NCI-H524 (cell line): ENCODE data around the gene TRAPPC12.
"Not testable (repeated sequence)": the region's sequence is repeated elsewhere in the genome, so short reads cannot be mapped to it uniquely, and the experiment has no call there.

ENCODE experiments used
- DNase-seq, 2 experiments: peaks; one replicate each; lab custom pipeline; 2025; lab: John Stamatoyannopoulos, UW

Gene TRAPPC12

DNA sequence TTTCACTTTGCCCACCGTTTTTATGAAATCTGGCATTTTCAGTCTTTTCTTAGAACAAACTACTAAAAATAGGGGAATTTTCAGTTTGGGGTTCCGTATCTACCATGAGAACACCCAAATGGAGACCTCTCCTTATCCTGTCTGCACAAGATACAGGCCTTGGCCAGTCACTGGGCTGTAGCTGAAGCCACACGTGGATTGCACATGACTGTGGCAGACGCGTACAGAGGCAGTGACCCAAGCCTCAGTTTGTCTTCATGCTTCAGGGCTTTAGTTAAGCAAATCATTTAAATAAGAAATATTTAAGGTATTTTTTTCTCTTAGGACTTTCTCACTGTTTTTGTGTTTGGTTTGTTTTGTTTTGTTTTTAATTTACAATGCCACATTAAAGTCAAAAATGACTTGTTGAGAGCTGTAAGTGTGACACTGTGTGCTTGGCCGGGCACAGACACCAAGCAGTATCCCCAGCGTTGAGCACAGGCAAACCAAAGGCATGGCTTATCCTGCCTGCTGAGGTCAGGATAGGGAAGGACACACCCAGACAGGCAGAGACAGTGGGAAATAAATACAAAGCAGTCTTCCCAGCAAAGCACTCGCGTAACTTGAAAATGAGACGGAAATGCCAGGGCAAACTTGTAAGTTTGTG, 53.3 kb downstream of the TRAPPC12 start:
- no peak for DNase-seq

DNA sequence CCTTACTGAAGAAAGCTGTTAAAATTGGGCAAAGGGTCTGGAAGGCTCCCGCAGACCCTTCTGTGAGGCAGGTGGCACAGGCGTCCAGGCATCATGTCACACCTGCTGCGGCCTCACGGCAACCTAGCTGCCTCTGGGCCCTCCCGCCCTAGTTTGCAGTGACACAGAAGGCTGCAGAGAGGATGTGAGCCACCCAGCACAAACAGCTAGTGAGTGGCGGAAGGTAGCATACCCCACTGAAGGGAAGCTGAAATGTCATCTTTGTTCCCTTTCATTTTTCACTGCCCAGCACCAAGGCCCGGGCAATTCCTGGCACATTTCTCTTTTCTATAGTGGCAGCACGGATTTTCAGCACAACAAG, 53.8 kb downstream of the TRAPPC12 start:
- DNase-seq, result no peak

DNA sequence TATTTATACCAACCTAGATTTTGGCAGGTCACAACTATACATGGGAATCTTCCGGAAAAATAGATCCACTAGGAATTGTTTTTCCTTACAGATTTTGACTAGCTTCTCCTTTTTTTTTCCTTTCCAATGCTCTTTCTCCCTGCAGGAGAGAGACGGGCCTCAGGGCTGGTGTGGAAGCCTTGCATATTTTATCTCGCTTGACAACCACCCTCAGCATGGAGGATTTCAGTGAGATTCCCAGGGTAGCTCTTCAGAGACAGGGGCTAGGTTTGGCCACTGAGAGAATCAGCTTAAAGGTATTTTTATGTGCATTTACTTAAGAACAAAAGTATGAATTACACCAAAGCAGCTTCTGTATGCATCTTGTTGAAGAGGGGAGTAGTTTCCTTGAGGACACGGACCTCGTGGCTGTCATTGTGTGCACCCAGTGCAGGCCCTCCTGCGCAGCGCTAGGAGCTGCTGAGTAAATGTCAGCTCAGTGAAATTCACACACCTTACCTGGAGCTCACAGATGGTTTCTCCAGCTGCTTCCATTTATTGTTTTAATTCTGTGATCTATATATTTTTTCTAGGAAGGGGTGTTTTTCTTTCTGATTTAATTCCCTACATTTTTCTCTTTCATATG, 54.4 kb downstream of the TRAPPC12 start:
- no peak for DNase-seq

DNA sequence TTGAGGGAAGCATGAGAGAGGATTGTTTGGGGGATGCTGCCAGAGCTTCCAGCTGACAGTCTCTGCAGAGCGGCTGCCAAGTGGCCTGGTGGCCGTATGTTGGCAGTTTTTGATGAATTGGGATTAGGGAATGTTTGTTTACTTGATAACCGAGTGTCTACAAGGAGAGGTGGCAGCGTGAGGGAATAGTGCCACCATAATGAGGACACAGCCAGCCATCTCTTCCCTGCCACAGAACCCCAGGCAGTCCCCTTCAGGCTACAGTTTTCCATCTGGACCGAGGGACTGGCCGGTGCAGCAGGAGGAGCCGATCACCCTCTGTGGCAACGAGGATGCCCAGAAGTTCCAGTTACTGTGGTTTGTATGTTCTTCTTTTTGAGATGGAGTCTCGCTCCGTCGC, 55.2 kb downstream of the TRAPPC12 start:
- no peak for DNase-seq

- DNase-seq, result no peak
These were observed 56.0 kb downstream of the TRAPPC12 start for GRCh38 chr2:3435445-3435844.

GRCh38 chr2:3440477-3440876, 61.0 kb downstream of the TRAPPC12 start:
- DNase-seq, result no peak

GRCh38 chr2:3441465-3441864, 62.0 kb downstream of the TRAPPC12 start:
- DNase-seq, result no peak

DNA sequence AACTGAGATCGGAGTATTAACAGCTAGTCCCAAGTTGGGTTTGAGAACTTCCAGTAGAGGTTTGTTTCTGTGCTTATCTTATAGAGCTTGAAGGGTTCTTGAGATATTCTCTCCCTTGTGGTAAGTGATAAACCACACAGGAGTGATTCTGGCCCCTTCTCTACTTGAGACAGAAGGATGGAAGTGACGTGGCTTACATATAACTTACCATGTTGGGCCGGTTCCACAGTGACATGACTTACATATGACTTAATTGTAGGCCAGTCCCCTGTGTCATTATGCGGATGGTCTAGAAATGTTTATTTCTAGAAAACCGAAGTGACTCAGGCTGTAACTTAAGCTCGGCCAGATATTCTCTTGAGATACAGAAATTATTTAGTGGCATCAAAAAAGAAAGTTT, 62.7 kb downstream of the TRAPPC12 start:
- DNase-seq, result no peak

GRCh38 chr2:3443083-3443482, 63.6 kb downstream of the TRAPPC12 start:
- DNase-seq, result no peak

GRCh38 chr2:3443506-3444084, 64.1 kb downstream of the TRAPPC12 start:
- DNase-seq, result no peak

DNA sequence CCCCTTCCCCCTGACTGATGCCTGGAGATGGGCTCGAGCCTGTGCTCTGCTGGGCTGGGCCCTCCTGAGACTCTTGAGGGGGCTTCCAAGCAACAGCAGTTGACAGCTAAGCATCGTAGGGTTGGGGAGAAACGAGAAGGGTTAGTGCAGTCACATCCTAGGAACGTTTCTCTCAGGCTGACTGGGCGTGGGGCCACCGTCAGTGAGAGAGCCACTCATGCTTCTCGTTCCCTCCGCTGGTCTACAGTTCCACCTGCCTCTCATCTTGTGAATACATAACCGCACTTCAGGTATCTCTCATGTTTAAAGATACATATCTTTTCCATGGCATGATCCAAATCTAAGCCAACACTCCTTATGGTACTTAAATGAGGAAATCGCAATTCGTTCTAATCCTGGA, 66.4 kb downstream of the TRAPPC12 start:
- DNase-seq, result no peak

- DNase-seq, result no peak
These were observed 66.9 kb downstream of the TRAPPC12 start for GRCh38 chr2:3446381-3446780.

DNA sequence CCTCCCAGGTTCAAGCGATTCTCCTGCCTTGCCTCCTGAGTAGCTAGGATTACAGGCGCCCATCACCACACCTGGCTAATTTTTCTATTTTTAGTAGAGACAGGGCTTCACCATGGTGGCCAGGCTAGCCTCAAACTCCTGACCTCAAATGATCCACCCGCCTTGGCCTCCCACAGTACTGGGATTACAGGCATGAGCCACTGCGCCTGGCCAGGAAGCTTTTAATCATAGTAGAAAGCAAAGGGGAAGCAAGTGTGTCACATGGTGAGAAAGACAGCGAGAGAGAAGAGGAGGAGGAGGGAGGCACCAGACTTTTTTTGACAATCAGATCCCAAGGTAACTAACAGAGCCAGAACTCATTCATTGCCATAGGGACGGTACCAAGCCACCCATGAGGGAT, 67.7 kb downstream of the TRAPPC12 start:
- DNase-seq, result not testable (repeated sequence)

DNA sequence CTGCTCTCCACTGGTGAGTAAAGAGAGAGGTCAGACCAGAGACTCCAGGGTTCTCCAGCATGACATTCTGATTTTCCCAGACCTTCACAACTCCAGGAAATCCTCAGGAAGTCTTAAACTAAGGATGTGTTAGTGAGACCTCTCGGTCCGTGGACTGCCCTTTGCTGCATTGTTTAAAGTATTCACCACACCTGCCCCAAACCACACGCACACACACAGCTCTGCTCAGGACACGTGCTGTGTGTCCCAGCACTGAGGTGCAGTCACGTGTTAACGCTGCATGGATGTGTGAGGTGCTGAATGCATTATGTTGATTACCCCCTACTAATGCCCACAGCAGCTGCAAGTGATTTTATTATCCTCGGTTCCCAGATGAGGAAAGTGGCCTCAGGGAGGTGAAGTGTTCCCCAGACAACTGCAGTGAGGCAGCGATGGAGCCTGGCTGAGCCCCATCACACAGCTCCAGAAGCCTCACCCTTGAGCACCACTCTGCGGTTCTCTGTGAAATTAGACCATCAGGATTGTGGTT, 68.4 kb downstream of the TRAPPC12 start:
- no peak for DNase-seq

DNA sequence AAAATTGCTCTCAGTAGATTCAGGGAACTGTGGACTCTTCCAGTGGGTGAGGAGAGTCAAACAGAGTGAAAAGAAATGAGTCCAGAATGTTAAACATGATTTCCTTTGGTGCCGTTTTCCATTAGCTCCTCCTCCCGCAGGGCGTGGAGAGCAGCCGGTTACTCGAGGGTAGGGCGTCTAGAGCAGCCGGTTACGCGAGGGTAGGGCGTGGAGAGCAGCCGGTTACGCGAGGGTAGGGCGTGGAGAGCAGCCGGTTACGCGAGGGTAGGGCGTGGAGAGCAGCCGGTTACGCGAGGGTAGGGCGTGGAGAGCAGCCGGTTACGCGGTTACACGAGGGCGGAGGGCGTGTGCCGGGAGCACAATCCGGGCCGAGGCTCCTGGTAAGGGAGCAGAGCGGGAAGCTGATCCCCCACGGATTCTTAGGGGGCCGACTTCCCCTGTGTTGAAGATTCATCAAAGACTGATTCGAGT, 69.0 kb downstream of the TRAPPC12 start:
- DNase-seq, result not testable (repeated sequence)

GRCh38 chr2:3449086-3449485, 69.6 kb downstream of the TRAPPC12 start:
- peak; percentile 47 to 87 for DNase-seq

- DNase-seq, result no peak
These were observed 70.4 kb downstream of the TRAPPC12 start for GRCh38 chr2:3449936-3450335.

- no peak for DNase-seq
These were observed 71.0 kb downstream of the TRAPPC12 start for GRCh38 chr2:3450385-3451010.

DNA sequence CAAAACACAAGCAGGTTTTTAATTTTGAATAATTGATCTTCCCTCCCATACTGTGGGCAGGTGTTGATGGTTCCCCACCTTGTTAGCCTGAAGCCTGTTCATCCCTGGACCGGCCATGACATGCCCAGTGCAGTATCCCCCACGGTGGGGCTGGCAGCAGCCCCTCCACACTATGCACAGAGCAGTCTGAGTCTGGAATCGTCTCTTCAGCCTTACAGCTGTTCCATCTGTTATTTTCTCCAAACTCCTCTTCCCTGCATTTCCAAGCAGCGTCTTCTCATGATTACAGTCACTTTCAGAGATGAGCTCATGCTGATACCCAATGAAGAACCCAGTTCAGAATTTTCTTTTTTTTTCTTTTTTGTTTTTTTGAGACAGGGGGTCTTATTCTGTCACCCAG, 71.7 kb downstream of the TRAPPC12 start:
- no peak for DNase-seq

DNA sequence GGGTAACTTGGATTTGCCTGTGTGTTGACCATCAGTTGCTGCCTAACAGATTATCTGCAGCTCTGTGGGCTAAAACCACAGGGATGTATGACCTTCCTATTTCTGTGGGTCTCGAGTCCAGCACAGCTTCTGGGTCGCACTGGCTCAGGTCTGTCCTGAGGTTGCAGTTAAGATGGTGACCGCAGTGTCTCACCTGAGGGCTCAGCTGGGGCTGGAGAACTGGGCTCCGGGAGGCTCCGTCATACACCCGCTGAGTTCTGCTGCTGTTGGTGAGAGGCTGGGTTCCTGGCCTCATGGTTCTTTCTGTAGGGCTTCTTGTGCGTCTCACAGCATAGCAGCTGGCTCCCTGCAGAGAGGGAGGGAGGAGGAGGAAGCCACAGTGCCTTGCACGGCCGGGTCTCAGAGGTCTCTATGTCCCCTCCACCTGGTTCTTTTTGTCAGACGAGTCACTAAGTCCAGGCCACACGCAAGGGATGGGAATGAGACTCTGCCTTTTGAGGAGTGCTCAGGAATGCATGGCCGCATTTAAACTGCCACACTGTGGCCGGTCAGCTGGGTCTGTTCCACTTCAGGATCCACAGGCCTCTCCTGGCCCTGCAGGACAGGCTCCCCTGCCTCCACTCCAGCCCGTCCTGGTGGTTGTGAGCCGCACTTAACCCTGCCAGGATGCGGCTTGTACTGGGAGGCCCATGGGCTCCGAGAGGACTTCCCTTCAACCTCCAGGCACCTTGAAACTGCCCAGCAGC, 72.6 kb downstream of the TRAPPC12 start:
- no peak for DNase-seq

DNA sequence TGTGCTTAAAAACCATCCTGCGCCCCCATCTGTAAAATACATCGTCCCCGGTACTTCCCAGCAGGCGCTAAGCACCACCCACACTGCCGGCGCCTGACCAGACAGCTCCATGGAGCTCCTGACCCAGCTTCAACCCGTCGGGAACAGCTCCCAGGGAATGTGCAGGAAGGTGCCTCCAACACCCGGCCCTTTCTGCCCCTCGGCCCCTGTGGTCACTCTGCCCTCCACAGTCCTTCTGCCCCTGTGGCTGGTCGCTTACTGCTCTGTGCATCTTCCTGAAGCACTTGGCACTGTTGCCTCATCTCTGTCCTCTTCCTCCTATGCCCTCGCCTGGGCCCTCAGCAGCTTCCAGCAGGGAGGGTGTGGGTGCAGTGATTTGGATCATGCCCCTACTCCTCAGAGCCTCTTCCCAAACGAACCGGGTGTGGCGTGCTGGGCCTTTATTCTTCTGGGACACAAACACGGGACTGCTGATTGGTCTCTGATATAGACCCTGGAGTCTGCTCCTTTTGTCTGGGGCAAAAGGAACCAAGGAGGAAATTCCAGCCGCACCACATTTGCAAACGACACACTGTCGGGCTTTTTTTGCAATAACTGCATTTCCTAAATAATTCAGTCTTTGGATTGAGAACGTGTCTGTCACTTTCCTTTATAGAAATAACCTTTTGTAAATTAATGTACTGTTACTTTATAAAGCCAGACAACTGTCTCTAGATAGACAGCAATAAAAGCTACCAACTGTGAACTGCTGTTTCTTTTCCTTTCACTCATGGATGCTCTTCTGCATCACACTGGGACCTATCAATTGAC, 73.9 kb downstream of the TRAPPC12 start:
- DNase-seq, result no peak
